Fibroblast of skin of back (primary cell): Measurements from ENCODE around the gene FAIM2.

ENCODE experiments used
- DNase-seq: peaks from one replicate; pipeline ENCODE4 v3.0.0-alpha.2; 2013

The FAIM2 gene

DNA sequence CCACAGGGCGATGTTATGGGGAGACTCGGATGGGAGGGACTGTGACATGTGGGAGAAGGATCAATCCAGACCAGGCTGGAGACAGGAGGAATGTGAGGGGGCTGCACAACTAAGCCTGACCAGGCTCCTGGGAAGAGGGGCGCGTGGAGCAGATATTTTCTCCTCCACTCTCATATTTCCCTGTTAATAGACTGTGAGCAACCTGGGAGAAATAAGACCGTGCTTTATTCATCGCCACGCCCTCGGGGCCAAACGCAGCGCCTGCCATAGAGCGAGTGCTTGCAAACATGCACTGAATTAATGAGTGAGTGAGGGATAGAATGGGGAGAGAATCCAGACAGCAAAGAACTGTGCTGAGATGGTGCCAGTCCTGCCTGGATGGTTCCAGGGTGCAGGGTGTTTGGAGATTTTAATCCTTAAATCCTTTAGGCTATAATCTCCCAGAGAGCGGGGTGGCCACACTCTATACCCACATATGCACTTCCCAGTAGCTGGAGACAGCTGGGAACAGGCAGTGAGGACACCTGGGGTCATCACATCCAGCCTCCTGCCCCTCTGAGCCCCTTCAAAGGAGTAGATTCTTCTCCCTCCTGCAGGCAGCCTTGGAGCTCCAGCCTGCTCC, 13.6 kb upstream of the FAIM2 start:
- DNase-seq: no peak

DNA sequence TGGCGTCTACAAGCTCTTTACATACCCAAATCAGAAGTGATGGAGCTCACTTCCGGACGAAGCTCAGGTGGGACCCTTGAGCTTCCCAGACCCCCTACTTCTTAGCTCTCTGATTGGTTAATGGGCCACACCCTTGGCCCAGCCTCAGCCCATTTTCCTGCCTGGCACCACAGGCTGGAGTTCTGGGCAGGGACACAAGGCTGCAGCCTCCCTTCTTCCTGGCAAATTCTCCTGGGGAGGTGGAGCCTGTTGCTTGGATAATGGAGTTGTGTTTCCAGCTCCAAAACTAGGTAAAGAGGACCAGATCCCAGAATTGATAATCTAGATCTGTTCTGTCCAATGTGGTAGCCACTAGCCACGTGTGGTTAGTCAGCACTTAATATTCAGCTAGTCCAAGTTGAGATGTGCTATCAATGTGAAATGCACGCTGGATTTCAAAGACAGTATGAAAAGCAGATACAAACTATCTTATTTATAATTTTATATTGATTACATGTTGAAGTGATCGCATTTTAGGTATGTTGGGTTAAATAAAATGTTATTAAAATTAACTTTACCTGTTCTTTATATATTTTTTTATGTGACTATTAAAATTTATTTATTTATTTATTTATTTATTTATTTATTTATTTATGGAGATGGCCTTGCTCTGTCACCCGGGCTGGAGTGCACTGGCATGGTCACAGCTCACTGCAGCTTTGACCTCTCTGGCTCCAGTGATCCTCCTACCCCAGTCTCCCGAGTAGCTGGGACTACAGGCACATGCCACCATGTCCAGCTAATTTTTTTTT, 12.6 kb upstream of the FAIM2 start:
- no peak for DNase-seq

DNA sequence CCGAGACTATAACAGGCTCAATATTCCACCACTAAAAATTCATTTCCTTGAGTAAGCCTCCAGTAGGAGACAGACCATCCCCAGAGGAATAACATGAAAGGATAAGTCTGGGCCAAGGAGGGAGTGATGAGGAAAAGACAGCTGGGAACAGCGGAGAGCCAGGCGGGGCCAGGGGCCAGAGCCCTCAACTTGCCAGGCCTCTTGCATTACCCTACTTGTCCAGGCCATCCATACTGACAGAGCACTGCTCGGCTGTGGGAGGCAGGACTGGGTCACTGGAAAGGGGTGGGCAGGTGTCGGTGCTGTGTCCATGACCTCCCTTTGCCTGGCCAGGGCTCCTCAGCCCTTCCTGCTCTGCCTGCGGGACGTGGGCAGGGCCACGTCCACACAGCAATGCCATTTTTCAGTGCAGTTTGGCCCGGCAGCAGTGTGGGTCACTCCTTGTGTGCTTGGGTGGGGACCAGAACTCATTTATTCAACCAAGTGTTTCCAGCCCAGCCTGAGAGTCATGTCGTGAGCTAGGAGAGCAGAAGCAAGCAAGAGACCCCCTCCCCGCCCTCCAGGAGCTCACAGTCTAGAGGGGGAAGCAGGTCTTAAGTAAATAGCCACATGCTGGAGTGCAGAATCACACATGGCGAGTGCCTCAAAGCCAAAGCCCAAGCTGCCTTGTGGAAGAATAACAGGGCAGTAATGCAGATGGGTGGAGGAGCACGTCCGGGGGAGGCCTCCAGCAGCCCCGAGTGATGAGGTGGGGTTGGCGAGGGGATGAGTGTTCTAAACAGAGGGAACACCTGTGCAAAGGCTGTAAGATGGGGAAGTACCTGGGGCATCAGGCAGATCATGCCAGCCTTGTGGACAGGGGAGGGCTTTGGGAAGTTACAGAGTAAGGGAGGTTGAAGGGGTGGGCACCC, 8.9 kb upstream of the FAIM2 start:
- DNase-seq: no peak

- no peak for DNase-seq
These were observed 7.5 kb upstream of the FAIM2 start for GRCh38 chr12:49911213-49911605.

- DNase-seq: no peak
These were observed 6.9 kb upstream of the FAIM2 start for GRCh38 chr12:49910331-49911212.

- DNase-seq: no peak
These were observed 6.1 kb upstream of the FAIM2 start for GRCh38 chr12:49909826-49910225.

DNA sequence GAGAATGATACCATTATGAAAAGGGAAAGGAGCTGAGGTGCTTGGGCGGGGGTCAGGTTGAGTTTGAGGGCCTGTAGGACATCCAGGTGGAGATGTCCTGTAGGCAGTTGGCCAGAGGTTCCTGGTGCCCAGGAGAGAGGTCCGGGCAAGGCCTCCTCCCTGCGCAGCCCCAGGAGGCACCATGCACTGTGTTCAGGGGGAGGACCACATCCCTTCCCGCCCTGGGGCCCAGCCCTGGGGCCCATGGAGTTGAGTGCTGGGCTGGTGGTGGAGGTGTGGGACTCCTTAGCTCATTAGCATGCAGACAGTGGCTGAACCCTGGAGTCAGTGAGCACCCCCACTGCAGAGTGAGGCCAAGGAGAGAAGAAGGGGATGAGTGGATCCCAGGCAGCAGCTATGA, 5.7 kb upstream of the FAIM2 start:
- no peak for DNase-seq

GRCh38 chr12:49907352-49907751, 3.7 kb upstream of the FAIM2 start:
- no peak for DNase-seq

DNA sequence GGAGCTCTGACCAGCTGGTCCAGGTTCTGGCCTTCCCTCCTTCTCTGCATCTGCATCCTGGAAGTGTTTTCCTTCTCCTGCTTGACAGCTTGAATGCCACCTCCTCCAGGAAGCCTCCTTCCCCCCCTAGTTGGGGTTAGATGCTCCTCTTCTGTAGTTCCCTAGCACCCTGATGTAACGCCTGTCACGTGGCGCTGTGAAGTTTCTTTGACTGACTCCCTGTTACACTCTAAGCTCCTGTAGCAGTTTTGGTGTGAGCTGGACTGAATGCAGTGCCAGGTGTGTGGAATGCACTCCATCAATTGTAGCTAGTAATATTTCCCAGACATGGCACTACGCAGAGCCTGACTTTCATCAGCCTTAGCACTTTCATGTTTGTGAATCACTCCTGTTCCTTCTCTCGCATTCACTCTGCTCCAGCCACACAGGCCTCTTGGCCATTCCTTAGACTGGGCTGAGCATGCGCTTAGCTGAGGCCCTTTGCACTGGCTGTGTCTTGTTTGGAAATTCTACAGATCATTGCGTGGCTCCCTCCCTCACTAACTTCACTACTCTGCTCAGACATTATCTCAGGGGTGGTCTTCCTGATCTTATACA, 2.1 kb upstream of the FAIM2 start:
- DNase-seq: no peak

- DNase-seq: no peak
These were observed 901 bp upstream of the FAIM2 start for GRCh38 chr12:49904601-49905000.

DNA sequence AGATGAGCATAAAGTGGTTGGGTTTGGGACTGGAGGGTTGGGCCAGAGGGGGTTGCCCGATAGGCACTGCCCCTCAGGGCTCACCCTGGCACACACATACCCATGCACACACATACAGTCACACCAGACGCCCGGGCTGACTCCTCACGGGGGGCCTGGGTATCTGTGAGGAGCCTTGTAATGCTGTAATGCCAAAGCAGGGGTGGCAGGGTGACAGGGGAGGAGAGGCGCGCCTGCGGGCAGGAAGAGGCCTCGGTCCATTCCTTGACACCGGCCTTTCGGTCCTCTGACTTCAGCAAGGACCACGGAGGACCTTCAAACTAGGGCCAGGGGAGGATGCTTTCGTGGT, 375 bp downstream of the FAIM2 start:
- DNase-seq: no peak

DNA sequence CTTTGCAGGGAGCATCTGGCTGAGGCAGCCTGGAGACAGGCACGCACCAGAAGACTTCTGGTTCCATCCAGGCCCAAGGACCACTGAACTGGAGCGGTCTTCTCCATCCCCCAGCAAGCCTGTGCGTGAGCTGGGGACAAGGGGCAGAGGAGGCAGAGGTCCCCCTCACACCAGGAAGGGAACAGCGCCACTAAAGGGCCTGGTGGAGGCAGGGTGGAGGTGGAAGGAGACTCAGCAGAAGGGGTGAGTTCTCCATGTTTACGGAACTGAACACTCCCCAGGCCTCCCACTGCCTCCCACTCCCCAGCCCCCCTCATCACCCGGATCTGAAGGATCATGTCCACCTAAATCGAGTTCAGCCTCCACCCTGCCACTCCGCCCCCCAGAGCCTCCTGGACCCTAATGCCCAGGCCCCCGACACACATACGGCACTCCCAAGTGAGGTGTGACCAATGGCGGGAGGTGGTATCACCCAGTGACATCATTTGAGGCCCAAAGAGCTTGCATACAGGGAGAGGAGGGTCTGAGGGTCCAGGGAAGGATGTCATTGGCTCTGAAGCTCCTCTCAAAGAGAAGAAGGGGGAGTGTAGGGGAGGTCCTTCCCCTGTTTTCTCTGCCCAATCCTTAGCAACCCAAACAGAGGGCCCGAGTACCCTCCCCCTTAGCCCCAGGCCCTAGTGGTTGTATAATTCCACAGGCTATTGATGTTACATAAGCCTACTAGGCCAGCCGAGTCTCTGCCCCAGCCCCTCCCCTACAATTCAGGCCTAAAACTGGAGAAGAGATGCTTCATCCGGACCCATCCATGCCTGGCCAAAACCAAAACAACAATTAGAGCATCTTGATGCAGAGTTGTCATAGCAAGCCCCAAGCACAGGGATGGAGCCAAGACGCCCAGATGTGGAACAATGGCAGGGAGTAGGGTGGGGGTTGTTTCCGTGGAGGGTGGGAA, 1.0 kb downstream of the FAIM2 start:
- no peak for DNase-seq

GRCh38 chr12:49901986-49902385, 1.7 kb downstream of the FAIM2 start:
- DNase-seq: no peak

GRCh38 chr12:49901026-49901425, 2.7 kb downstream of the FAIM2 start:
- no peak for DNase-seq

- DNase-seq: no peak
These were observed 3.3 kb downstream of the FAIM2 start for GRCh38 chr12:49900371-49900770.

GRCh38 chr12:49899921-49900320, 3.8 kb downstream of the FAIM2 start:
- DNase-seq: no peak

GRCh38 chr12:49899286-49899843, 4.3 kb downstream of the FAIM2 start:
- DNase-seq: no peak

DNA sequence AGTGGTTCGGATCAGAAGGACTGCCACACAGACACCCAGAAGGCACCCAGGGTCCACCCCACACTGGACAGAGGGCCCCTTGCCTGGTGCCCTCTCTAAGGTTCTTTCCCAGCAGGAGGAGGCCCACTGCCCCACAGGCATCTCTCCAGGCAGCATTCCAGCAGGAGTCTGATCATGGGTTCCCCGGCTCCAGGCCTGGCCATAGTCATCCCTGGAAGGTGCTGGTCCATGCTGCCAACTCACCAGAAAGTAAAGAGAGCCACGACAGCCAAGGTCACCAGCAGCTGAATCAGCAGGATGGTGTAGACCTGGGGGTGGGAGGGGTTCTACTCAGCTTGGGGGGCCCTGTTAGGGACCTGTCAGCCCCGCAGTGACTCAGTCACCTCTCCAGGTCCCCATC, 6.4 kb downstream of the FAIM2 start:
- no peak for DNase-seq

DNA sequence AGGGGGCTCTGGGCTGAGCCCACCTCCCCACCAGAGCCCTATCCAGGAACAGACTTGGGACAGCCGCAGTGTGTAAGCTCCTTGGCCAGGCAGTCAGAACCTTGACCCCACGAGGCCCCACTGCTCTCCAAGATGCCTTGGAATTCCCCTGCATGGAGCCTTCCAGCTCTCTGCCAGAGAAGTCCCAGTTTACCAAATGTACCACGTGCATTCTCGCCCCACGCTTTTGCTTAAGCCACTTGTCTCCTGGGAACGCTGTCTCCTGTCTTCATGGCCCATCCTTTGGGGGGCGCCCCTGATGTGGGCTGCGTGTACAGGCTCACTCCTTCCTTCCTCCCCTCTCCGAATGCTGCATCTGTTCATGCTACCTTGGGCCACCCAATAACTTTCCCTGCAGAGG, 7.9 kb downstream of the FAIM2 start:
- DNase-seq: no peak

GRCh38 chr12:49894751-49895148, 8.9 kb downstream of the FAIM2 start:
- no peak for DNase-seq
